ENCODE measurements around the gene TM9SF3. TPM values are rescaled to one million over a fixed set of nuclear protein-coding genes. Genes with fewer than 3 reads are reported as not detected.

The TM9SF3 gene
- total RNA-seq, result 74.9 and 80.0 TPM in 2 replicates

DNA sequence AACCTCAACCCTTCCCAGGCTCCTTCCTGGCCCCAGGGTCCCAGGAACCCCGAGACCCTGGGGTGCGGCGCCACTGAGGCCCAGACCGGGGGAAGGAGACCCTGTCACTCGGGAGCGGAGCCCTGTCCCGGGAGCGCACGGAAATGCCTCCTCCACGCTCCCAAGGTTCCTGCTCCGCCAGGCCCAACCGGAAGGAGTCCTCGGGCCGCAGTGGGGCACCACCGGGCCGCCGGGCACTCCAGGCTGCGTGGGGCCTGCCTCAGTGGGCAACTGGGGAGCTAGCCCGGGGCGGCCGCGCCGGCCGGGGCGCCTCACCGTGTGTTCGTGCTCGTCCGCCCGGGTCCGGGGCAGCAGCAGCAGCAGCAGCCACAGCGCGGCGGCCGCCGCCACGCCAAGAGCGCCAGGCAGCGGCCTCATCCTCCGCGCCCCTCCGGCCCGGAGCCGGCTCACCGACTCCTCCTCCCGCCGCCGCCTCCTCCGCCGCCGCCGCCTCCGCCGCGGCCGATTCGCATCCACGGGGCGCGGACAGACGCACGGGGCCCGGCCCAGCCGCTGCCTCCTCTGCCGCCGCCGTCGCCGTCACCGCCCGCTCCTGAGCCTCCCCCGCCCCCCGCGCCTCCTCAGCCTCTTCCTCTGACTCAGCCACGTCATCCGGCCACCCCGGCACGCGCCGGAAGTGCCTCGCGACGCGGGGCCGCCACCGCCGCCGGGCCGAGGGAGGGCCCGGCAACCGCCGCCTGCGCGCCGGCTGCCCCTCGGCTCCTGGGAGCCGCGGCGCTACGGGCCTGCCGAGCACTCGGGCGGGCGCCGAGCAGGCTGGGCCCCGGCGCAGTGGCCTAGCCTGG lies at the start of gene TM9SF3:
Gene TM9SF3 (minus strand): TSS at position 594 of the 845 bp plus-strand sequence. CDS start 177 bp downstream, at position 417.
- intact Hi-C loops (cut with micrococcal nuclease), result loop anchor here (1.0 to 10.0 kb wide), 9 partner anchors 54 to 1548 kb away; partner anchors contain the start of genes CC2D2B, MMS19, R3HCC1L and RRP12

DNA sequence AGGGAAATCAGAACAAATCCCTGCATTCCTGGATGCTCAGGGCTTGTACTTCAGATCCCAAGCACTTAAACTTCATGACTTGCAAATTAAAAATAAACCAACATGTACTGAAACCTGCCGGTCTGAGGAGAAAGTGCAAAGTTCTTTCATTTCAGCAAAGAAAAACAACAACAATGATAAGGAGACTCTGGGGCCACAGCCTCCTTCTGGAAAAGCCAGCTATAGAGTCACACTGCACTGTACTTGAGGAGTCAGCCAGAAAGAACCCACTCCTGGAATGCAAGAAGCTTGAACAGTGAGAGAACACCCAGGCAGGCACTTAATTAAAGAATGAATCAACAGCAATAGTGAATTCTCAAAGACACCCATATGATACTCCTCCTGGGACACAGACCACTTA lies 49.7 kb upstream of the TM9SF3 start:
- intact Hi-C loops (cut with micrococcal nuclease), result no loop called here

- intact Hi-C loops (cut with micrococcal nuclease), result no loop called here
Measured at GRCh38 chr10:96632974-96633710, 46.3 kb upstream of the TM9SF3 start.

DNA sequence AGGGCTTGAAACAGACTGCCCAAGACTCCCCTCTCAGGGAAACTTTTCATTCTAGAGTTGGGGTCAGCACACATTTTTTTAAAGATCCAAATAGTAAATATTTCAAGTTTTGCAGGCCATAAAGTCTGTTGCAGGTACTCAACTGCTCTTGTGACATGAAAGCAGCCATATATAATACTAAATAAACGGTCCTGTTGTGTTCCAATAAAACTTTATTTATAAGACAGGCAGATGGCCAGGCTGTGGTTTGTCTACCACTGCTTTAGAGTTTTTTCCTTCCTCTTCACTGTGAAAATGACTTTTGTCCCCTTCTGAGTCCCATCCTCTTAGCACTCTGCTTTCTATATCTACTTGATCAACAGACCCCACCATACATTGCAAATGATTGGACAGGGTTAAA lies 40.5 kb upstream of the TM9SF3 start:
- intact Hi-C loops (cut with micrococcal nuclease), result no loop called here

GRCh38 chr10:96626795-96627194 lies 40.0 kb upstream of the TM9SF3 start:
- intact Hi-C loops (cut with micrococcal nuclease), result no loop called here

- intact Hi-C loops (cut with micrococcal nuclease), result no loop called here
Measured at GRCh38 chr10:96625173-96625572, 38.4 kb upstream of the TM9SF3 start.

GRCh38 chr10:96622013-96622787 lies 35.4 kb upstream of the TM9SF3 start:
- intact Hi-C loops (cut with micrococcal nuclease), result no loop called here

GRCh38 chr10:96619796-96620773 lies 33.3 kb upstream of the TM9SF3 start:
- intact Hi-C loops (cut with micrococcal nuclease), result no loop called here

GRCh38 chr10:96619120-96619519 lies 32.3 kb upstream of the TM9SF3 start:
- intact Hi-C loops (cut with micrococcal nuclease), result no loop called here

DNA sequence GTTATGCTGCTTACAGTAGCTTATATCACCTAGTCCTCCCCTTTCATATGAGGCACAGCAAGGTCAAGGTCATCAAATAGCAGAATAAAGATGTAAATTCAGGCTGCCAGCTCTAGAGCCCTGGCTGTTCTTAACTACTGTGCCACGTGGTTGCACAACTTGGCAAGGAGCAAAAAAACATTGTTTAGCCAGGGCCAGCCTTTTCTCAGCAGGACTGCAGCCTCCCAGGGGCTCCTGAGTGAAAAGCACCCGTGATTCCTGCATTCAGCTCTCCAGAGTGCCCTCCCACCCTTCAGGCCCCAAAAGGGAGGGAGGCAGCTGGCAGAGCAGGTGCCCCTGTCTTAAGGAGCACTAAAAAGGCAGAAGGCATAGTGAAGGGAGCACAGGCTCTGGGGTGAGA lies 31.8 kb upstream of the TM9SF3 start:
- intact Hi-C loops (cut with micrococcal nuclease), result no loop called here

DNA sequence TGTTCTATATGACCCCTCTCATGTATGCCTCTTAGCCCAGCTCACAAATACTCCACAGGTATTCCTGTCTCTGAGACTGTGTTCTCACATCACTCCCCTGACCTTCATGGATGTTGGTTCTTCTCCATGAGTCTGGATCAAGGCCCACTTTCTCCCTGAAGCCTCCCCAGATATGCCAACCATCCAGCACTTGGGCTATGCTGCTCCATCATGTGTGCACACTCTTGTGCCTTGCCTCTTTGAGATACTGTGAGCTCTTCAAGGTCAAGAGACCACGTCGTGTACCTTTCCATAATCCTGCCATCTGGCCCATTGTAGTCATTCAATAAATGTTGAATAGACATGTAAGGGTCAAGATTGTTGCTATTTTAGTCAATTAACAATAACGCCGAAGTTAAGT lies 30.1 kb upstream of the TM9SF3 start:
- intact Hi-C loops (cut with micrococcal nuclease), result no loop called here

GRCh38 chr10:96614515-96614914 lies 27.7 kb upstream of the TM9SF3 start:
- intact Hi-C loops (cut with micrococcal nuclease), result no loop called here

- intact Hi-C loops (cut with micrococcal nuclease), result no loop called here
Measured at GRCh38 chr10:96613576-96613975, 26.8 kb upstream of the TM9SF3 start.

DNA sequence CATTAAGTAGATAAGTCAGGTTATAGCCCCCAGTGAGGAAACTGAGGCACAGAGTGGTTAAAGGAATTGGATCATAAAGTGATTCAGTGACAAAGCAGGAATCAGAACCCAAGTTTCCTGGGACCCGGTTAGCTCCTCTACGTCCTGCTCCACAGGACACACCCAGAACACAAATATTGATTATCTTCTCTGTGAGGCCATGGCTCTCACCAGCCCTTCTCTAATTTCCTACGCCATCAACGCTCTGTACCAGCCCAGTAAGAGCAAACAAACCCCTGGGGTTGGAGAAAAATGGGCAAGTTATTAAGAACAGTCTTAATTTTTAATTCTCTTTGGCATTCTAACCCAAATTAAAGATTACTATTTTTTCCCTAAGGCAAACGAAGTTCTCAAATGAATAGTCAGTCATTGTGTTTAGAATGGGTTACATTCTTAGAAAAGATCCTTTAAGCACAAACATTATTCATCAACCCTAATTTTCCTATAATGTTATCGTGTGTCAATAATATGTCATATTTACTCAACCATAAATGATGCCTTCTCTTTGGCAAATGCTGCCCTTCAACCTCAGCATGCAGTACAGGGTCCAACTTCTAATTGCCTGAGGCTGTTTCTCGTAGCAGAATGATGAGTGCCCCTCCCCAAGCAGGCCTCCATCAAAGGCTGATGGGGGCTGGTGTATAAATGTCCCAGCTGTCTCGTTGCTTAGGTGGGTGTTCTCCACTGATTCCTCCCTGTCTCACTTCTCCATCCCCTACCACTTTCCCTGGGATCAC lies 25.4 kb upstream of the TM9SF3 start:
- intact Hi-C loops (cut with micrococcal nuclease), result no loop called here

DNA sequence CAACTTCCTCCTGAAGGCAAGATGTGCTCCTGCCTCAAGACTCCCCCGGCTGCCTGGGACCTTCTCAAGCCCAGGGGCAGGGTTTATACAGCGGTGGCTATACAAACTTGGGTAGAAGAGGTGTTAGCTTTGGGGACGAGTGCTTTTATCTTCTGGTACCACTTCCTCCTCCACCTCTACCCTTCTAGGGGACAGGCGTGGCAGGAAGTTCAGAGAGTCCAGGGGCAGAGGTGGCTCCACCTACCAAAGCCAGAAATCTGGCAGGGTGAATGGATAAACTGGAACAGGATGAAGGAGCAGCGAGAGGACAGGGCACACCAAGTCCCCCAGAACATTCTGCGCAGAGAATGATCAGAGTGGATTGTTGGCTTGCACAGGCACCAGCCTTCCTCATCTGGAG lies 24.0 kb upstream of the TM9SF3 start:
- intact Hi-C loops (cut with micrococcal nuclease), result no loop called here

GRCh38 chr10:96609510-96609909 lies 22.7 kb upstream of the TM9SF3 start:
- intact Hi-C loops (cut with micrococcal nuclease), result no loop called here

DNA sequence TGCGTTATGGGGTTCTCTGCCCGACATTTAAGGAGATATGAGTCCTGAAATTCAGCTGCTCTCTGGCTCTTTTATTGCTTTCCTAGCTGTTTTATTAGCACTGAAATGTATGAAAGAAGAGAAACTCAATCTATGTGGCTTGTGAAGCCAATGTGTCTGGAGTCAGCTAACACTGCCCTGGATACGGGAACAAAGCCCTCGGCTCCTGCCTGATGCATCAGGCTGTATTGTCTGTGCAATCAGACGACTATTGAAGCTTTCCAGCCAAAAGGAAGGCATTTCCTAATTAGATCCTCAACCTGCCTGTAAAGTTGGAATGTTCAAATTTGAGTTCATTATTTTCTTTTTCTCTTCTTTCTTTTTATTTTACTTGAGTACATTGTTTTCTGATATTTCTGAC lies 22.0 kb upstream of the TM9SF3 start:
- intact Hi-C loops (cut with micrococcal nuclease), result no loop called here

DNA sequence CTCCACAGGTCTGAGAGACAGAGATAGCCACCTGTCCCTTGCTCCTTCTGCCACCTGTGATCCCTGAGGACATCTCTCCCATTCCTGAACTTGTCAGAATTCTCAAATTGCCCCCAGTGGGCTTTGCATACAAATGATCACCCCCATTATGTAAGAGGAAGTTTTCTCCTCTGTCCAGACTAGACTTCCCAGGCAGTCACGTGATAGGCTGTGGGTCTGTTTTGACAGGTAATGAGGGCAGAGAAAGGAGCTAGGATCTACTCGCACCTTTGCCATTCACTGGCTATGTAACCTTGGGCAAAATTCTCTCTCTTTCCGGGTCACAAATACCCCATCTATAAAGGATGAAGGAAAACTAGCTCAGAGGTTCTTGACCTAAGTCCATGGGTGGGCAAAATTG lies 21.4 kb upstream of the TM9SF3 start:
- intact Hi-C loops (cut with micrococcal nuclease), result no loop called here

- intact Hi-C loops (cut with micrococcal nuclease), result no loop called here
Measured at GRCh38 chr10:96606946-96607345, 20.1 kb upstream of the TM9SF3 start.

GRCh38 chr10:96606216-96606615 lies 19.4 kb upstream of the TM9SF3 start:
- intact Hi-C loops (cut with micrococcal nuclease), result no loop called here
